Prostate gland (tissue), 2 donors: ENCODE measurements around the gene SYTL5.

Source experiments
- POLR2AphosphoS5 ChIP-seq: sonication (generic); formaldehyde crosslinking; IDR thresholded peaks from one replicate; pipeline ENCODE4 v1.6.1; 2017; ENCODE audit warnings: antibody characterized with exemption
- TF ChIP-seq, protein P1 (sequence below), 4 experiments: fragments of 200-600 bp in 2 of 4; fragments of 450-650 bp in 2 of 4; sonication (generic) in 2 of 4; IDR thresholded peaks; 1 replicate in 3 of 4; 2 replicates in 1 of 4; pipeline ENCODE4 v1.5.1; 2016 to 2019; ENCODE audit warnings: antibody characterized with exemption in 4 of 4, mild to moderate bottlenecking in 2 of 4, moderate library complexity in 2 of 4

- no peak for TF ChIP-seq POLR2AphosphoS5
- TF ChIP-seq, protein P1, sequence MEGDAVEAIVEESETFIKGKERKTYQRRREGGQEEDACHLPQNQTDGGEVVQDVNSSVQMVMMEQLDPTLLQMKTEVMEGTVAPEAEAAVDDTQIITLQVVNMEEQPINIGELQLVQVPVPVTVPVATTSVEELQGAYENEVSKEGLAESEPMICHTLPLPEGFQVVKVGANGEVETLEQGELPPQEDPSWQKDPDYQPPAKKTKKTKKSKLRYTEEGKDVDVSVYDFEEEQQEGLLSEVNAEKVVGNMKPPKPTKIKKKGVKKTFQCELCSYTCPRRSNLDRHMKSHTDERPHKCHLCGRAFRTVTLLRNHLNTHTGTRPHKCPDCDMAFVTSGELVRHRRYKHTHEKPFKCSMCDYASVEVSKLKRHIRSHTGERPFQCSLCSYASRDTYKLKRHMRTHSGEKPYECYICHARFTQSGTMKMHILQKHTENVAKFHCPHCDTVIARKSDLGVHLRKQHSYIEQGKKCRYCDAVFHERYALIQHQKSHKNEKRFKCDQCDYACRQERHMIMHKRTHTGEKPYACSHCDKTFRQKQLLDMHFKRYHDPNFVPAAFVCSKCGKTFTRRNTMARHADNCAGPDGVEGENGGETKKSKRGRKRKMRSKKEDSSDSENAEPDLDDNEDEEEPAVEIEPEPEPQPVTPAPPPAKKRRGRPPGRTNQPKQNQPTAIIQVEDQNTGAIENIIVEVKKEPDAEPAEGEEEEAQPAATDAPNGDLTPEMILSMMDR (IDR thresholded peaks at IDR 0.05) = no peak
Observed at GRCh38 chrX:38151441-38151840, 145.1 kb downstream of the SYTL5 start.
